Measurements from ENCODE around the gene SNX19.

GRCh38 chr11:130861283-130861682, 55.0 kb downstream of the SNX19 start:
- TF ChIP-seq TAF1 (IDR thresholded peaks at IDR 0.05; ENCODE audit: borderline replicate concordance, insufficient read depth, low read length), result no peak
- TF ChIP-seq POLR2AphosphoS5 (IDR thresholded peaks at IDR 0.05; ENCODE audit: low read depth, low read length), result no peak
- no peak for TF ChIP-seq SIN3A (IDR thresholded peaks at IDR 0.05; ENCODE audit: borderline replicate concordance, insufficient read depth, low read length)

Data from PFSK-1 (cell line).